Stimulated activated naive B cell treated with anti-CD40 and anti-IgM and Interleukin-4, amounts not matched to agents 10 μg/mL and 1 μg/mL and 100 μg/mL, for 72 hours (primary cell): ENCODE data around the gene RAB3A.

ENCODE experiments used
- ATAC-seq, 2 donors: fragments of 150-1000 bp; cut with Tn5 transposase; replicated peaks; 2 replicates each; pipeline ENCODE4 v1.10.0; 2021; ENCODE audit warnings: moderate library complexity in 1 of 2
- DNase-seq: peaks from one replicate; pipeline ENCODE4 v3.0.0; 2021
- H3K27ac Mint-ChIP-seq: one replicate; pipeline ENCODE4 v1.8.0; 2022; ENCODE audit warnings: mild to moderate bottlenecking, mixed read lengths
- H3K27me3 Mint-ChIP-seq, 2 donors: one replicate each; pipeline ENCODE4 v1.8.0; 2022; ENCODE audit warnings: mixed read lengths in 2 of 2
- H3K36me3 Mint-ChIP-seq, 2 donors: one replicate each; pipeline ENCODE4 v1.8.0; 2022; ENCODE audit warnings: mixed read lengths in 2 of 2, mild to moderate bottlenecking in 1 of 2
- H3K4me1 Mint-ChIP-seq, 2 donors: one replicate each; pipeline ENCODE4 v1.8.0; 2022; ENCODE audit warnings: mixed read lengths in 2 of 2, mild to moderate bottlenecking in 1 of 2
- H3K4me3 Mint-ChIP-seq, 2 donors: one replicate each; pipeline ENCODE4 v1.8.0; 2022; ENCODE audit warnings: mild to moderate bottlenecking in 2 of 2, mixed read lengths in 2 of 2, moderate library complexity in 1 of 2
- H3K9me3 Mint-ChIP-seq, 2 donors: one replicate each; pipeline ENCODE4 v1.8.0; 2022; ENCODE audit warnings: mixed read lengths in 2 of 2, mild to moderate bottlenecking in 1 of 2

Gene RAB3A

GRCh38 chr19:18203863-18204393 lies at the start of gene RAB3A:
RAB3A (minus strand) TSS chr19:18204042; CDS start chr19:18202740, 1,302 bp downstream.
- peak; percentile 99 for DNase-seq
- Mint-ChIP-seq H3K27ac (peak within 1 kb of the TSS; percentile 94), H3K9me3 (no peaks in the 10 kb centered on the region), H3K4me1 (peaks cover 14 to 35% of the 10 kb centered on the region in 2 donors), H3K36me3 (peaks cover 10 to 17% of the 10 kb centered on the region in 2 donors), H3K27me3 (peaks cover 5 to 6% of the 10 kb centered on the region in 2 donors), H3K4me3 (peak within 1 kb of the TSS; percentile 94 to 95)
- peak; percentile 90 to 92 for ATAC-seq

- no peaks in the 10 kb centered on the region for H3K9me3 Mint-ChIP-seq
- H3K27me3 Mint-ChIP-seq, result peaks cover 24 to 37% of the 10 kb centered on the region in 2 donors
- H3K4me3 Mint-ChIP-seq, result no peak overlapping the region
- peaks cover 0 to 2% of the 10 kb centered on the region in 2 donors for H3K36me3 Mint-ChIP-seq
- peaks cover 26 to 38% of the 10 kb centered on the region in 2 donors for H3K4me1 Mint-ChIP-seq
- H3K27ac Mint-ChIP-seq, result no peak overlapping the region
- DNase-seq, result no peak
- ATAC-seq, result no peak
Measured at GRCh38 chr19:18253130-18253529, 49.3 kb upstream of the RAB3A start.

- Mint-ChIP-seq H3K27me3 (peaks cover 24 to 45% of the 10 kb centered on the region in 2 donors), H3K27ac (no peak overlapping the region), H3K9me3 (no peaks in the 10 kb centered on the region), H3K4me1 (peaks cover 26 to 38% of the 10 kb centered on the region in 2 donors), H3K36me3 (no peaks in the 10 kb centered on the region), H3K4me3 (no peak overlapping the region)
- ATAC-seq (no peak), DNase-seq (no peak)
Measured at GRCh38 chr19:18252370-18252717, 48.5 kb upstream of the RAB3A start.

GRCh38 chr19:18251587-18252369 lies 47.9 kb upstream of the RAB3A start:
- H3K4me3 Mint-ChIP-seq, result peak overlapping the region in 1 of 2 donors; percentile 59
- H3K4me1 Mint-ChIP-seq, result peaks cover 26 to 38% of the 10 kb centered on the region in 2 donors
- DNase-seq (peak; percentile 63), ATAC-seq (peak; percentile 79)
- H3K9me3 Mint-ChIP-seq, result no peaks in the 10 kb centered on the region
- H3K27ac Mint-ChIP-seq, result peak overlapping the region; percentile 63
- H3K36me3 Mint-ChIP-seq, result no peaks in the 10 kb centered on the region
- H3K27me3 Mint-ChIP-seq, result peaks cover 24 to 47% of the 10 kb centered on the region in 2 donors

- no peaks in the 10 kb centered on the region for H3K36me3 Mint-ChIP-seq
- H3K4me1 Mint-ChIP-seq, result peaks cover 23 to 30% of the 10 kb centered on the region in 2 donors
Measured at GRCh38 chr19:18249834-18250233, 46.0 kb upstream of the RAB3A start.

GRCh38 chr19:18245297-18245696 lies 41.5 kb upstream of the RAB3A start:
- no peak for ATAC-seq
- Mint-ChIP-seq H3K9me3 (no peaks in the 10 kb centered on the region), H3K27me3 (peaks cover 18 to 35% of the 10 kb centered on the region in 2 donors), H3K36me3 (no peaks in the 10 kb centered on the region), H3K4me1 (no peaks in the 10 kb centered on the region), H3K4me3 (no peak overlapping the region), H3K27ac (no peak overlapping the region)
- DNase-seq, result no peak

More at GRCh38 chr19:18249834-18250233, 46.0 kb upstream of the RAB3A start:
- DNase-seq, result no peak
- ATAC-seq, result no peak
- no peak overlapping the region for H3K27ac Mint-ChIP-seq
- H3K4me3 Mint-ChIP-seq, result no peak overlapping the region
- no peaks in the 10 kb centered on the region for H3K9me3 Mint-ChIP-seq
- H3K27me3 Mint-ChIP-seq, result peaks cover 20 to 53% of the 10 kb centered on the region in 2 donors

- no peaks in the 10 kb centered on the region for H3K9me3 Mint-ChIP-seq
- ATAC-seq, result no peak
- H3K27me3 Mint-ChIP-seq, result peaks cover 42 to 48% of the 10 kb centered on the region in 2 donors
- no peak overlapping the region for H3K4me3 Mint-ChIP-seq
- H3K36me3 Mint-ChIP-seq, result no peaks in the 10 kb centered on the region
- H3K4me1 Mint-ChIP-seq, result peaks cover 3% of the 10 kb centered on the region in 2 donors
- no peak overlapping the region for H3K27ac Mint-ChIP-seq
- DNase-seq, result no peak
Measured at GRCh38 chr19:18239303-18239702, 35.5 kb upstream of the RAB3A start.

GRCh38 chr19:18234194-18234593 lies 30.4 kb upstream of the RAB3A start:
- H3K4me3 Mint-ChIP-seq, result no peak overlapping the region
- H3K27ac Mint-ChIP-seq, result no peak overlapping the region
- peaks cover 3% of the 10 kb centered on the region in 2 donors for H3K36me3 Mint-ChIP-seq
- peaks cover 26 to 38% of the 10 kb centered on the region in 2 donors for H3K4me1 Mint-ChIP-seq
- ATAC-seq (no peak), DNase-seq (no peak)
- H3K27me3 Mint-ChIP-seq, result peaks cover 62 to 78% of the 10 kb centered on the region in 2 donors
- H3K9me3 Mint-ChIP-seq, result peaks cover 6 to 8% of the 10 kb centered on the region in 2 donors

GRCh38 chr19:18233224-18233825 lies 29.5 kb upstream of the RAB3A start:
- H3K27me3 Mint-ChIP-seq, result peaks cover 61 to 75% of the 10 kb centered on the region in 2 donors
- no peak overlapping the region for H3K27ac Mint-ChIP-seq
- ATAC-seq (peak; percentile 41 to 58), DNase-seq (no peak)
- H3K36me3 Mint-ChIP-seq, result peaks cover 3% of the 10 kb centered on the region in 2 donors
- peaks cover 6 to 8% of the 10 kb centered on the region in 2 donors for H3K9me3 Mint-ChIP-seq
- peak overlapping the region in 1 of 2 donors; percentile 14 for H3K4me3 Mint-ChIP-seq
- H3K4me1 Mint-ChIP-seq, result peaks cover 26 to 38% of the 10 kb centered on the region in 2 donors

GRCh38 chr19:18232540-18233223 lies 28.8 kb upstream of the RAB3A start:
- peak overlapping the region; percentile 31 to 47 for H3K4me3 Mint-ChIP-seq
- DNase-seq (no peak), ATAC-seq (peak; percentile 19 to 30)
- peaks cover 3% of the 10 kb centered on the region in 2 donors for H3K36me3 Mint-ChIP-seq
- peaks cover 65 to 79% of the 10 kb centered on the region in 2 donors for H3K27me3 Mint-ChIP-seq
- no peak overlapping the region for H3K27ac Mint-ChIP-seq
- H3K4me1 Mint-ChIP-seq, result peaks cover 27 to 42% of the 10 kb centered on the region in 2 donors
- peaks cover 6 to 8% of the 10 kb centered on the region in 2 donors for H3K9me3 Mint-ChIP-seq

GRCh38 chr19:18231775-18232174 lies 27.9 kb upstream of the RAB3A start:
- Mint-ChIP-seq H3K9me3 (peaks cover 6 to 8% of the 10 kb centered on the region in 2 donors), H3K27me3 (peaks cover 73 to 84% of the 10 kb centered on the region in 2 donors), H3K4me3 (no peak overlapping the region), H3K4me1 (peaks cover 34 to 49% of the 10 kb centered on the region in 2 donors), H3K36me3 (peaks cover 3% of the 10 kb centered on the region in 2 donors), H3K27ac (no peak overlapping the region)
- peak; percentile 11 to 20 for ATAC-seq
- DNase-seq, result no peak

GRCh38 chr19:18230941-18231734 lies 27.3 kb upstream of the RAB3A start:
- peaks cover 70 to 83% of the 10 kb centered on the region in 2 donors for H3K27me3 Mint-ChIP-seq
- H3K4me1 Mint-ChIP-seq, result peaks cover 37 to 51% of the 10 kb centered on the region in 2 donors
- H3K9me3 Mint-ChIP-seq, result peaks cover 6 to 8% of the 10 kb centered on the region in 2 donors
- DNase-seq, result no peak
- H3K4me3 Mint-ChIP-seq, result no peak overlapping the region
- H3K36me3 Mint-ChIP-seq, result peaks cover 3% of the 10 kb centered on the region in 2 donors
- ATAC-seq, result peak; percentile 55 to 68
- H3K27ac Mint-ChIP-seq, result peak overlapping the region; percentile 32

- Mint-ChIP-seq H3K27me3 (peaks cover 70 to 83% of the 10 kb centered on the region in 2 donors), H3K4me1 (peaks cover 46 to 62% of the 10 kb centered on the region in 2 donors), H3K4me3 (no peak overlapping the region), H3K9me3 (peaks cover 6 to 8% of the 10 kb centered on the region in 2 donors), H3K36me3 (peaks cover 3% of the 10 kb centered on the region in 2 donors), H3K27ac (no peak overlapping the region)
- ATAC-seq, result no peak
- DNase-seq, result no peak
Measured at GRCh38 chr19:18229915-18230314, 26.1 kb upstream of the RAB3A start.
